A673 (cell line): Measurements from ENCODE around the gene KCNF1. TPM values are rescaled to one million over a fixed set of nuclear protein-coding genes. Genes with fewer than 3 reads are reported as not detected.

ENCODE experiments used
- BruUV-seq: library from RNA; stranded (reverse); fragments of 400-500 nt; replicated peaks from 2 replicates; lab custom pipeline; 2021; lab: Mats Ljungman, UMichigan
- CTCF ChIA-PET: fragments of 300-600 bp; sonication (Branson Sonifier 250); formaldehyde crosslinking; loops from one replicate; lab custom pipeline; 2022; ENCODE audit warnings: antibody characterized with exemption; lab: Charles Lee
- POLR2A ChIA-PET: fragments of 300-600 bp; sonication (Branson Sonifier 250); formaldehyde crosslinking; loops from one replicate; lab custom pipeline; 2022; ENCODE audit warnings: antibody characterized with exemption; ENCODE audit not compliant: low non-redundant PET; lab: Charles Lee
- DNase-seq: peaks from one replicate; pipeline ENCODE4 v3.0.0-alpha.2; 2015; ENCODE audit warnings: low spot score
- H3K27ac ChIP-seq: fragments of 200-600 bp; sonication (generic); 2 replicates; pipeline ENCODE4 v1.5.1; 2016; ENCODE audit warnings: mixed run types, low read depth, mild to moderate bottlenecking, mixed read lengths, antibody characterized with exemption, low read length; ENCODE audit not compliant: poor library complexity, severe bottlenecking
- H3K27me3 ChIP-seq: fragments of 200-600 bp; sonication (generic); replicated peaks from 2 replicates; pipeline ENCODE4 v1.6.1; 2017; ENCODE audit warnings: mixed run types, low read depth, mild to moderate bottlenecking, mixed read lengths, antibody characterized with exemption, low read length; ENCODE audit not compliant: insufficient read depth, poor library complexity
- H3K36me3 ChIP-seq: fragments of 200-600 bp; sonication (generic); 2 replicates; pipeline ENCODE4 v1.6.1; 2016; ENCODE audit warnings: mixed run types, mild to moderate bottlenecking, mixed read lengths, antibody characterized with exemption, low read length; ENCODE audit not compliant: insufficient read depth, poor library complexity, severe bottlenecking
- H3K4me1 ChIP-seq: fragments of 200-600 bp; sonication (generic); 2 replicates; pipeline ENCODE4 v1.6.1; 2017; ENCODE audit warnings: mixed run types, mild to moderate bottlenecking, mixed read lengths, antibody characterized with exemption, low read length; ENCODE audit not compliant: insufficient read depth, poor library complexity, severe bottlenecking
- H3K4me3 ChIP-seq: fragments of 200-600 bp; sonication (generic); 2 replicates; pipeline ENCODE4 v1.5.1; 2016; ENCODE audit warnings: low read depth, mixed run types, mild to moderate bottlenecking, mixed read lengths, low read length; ENCODE audit not compliant: poor library complexity, severe bottlenecking
- H3K9me3 ChIP-seq: fragments of 200-600 bp; sonication (generic); 2 replicates; pipeline ENCODE4 v1.6.1; 2016; ENCODE audit warnings: mixed run types, low read depth, mild to moderate bottlenecking, mixed read lengths, antibody characterized with exemption, low read length; ENCODE audit not compliant: poor library complexity, severe bottlenecking
- EZH2 ChIP-seq: fragments of 200-600 bp; sonication (generic); IDR thresholded peaks from 2 replicates; pipeline ENCODE4 v1.6.1; 2017; ENCODE audit warnings: borderline replicate concordance, low read depth, mild to moderate bottlenecking, mixed read lengths, antibody characterized with exemption, low read length; ENCODE audit not compliant: poor library complexity, severe bottlenecking
- intact Hi-C: fragments of 100-400 bp; cut with micrococcal nuclease; formaldehyde crosslinking; loops from one replicate; pipeline ENCODE4 v1.10.0; 2022; ENCODE audit not compliant: unreplicated experiment
- total RNA-seq: library from RNA; stranded (reverse); gene quantifications from 2 replicates; pipeline ENCODE4 v1.2.3, GENCODE V29; 2021
- TF ChIP-seq, protein P1 (sequence below): fragments of 300-800, 200-600 bp; sonication (generic); conservative IDR thresholded peaks from 2 replicates; pipeline ENCODE4 v1.5.1; 2017; ENCODE audit warnings: low read depth, mild to moderate bottlenecking, antibody characterized with exemption, low read length, moderate library complexity, mixed read lengths

Gene KCNF1
- total RNA-seq, 1 experiment from 2014 or later = 0.32 TPM

DNA sequence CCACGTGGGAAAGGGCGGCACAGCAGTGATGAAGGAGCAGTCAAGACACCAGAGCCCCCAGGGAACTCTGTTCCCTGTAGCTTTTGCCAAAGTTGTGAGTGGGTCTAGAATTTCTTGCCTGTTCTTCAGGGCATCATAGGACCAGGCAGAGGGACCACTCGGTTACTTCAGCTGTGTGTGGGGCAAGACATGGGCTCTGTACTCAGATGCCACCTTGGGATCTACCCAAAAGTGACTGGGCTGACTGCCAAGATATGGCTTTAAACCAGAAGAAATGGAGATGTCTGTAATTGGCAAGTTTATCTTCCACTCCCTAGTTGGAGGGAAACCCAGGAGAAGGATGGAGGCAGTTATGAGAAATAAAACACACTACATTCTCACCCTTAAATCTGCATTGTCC lies 29.6 kb downstream of the KCNF1 start:
- Histone ChIP-seq H3K4me3 (no peak overlapping the region), H3K27me3 (no peaks in the 10 kb centered on the region), H3K9me3 (no peaks in the 10 kb centered on the region), H3K36me3 (no peaks in the 10 kb centered on the region), H3K27ac (no peak overlapping the region), H3K4me1 (no peaks in the 10 kb centered on the region)
- DNase-seq = no peak
- TF ChIP-seq EZH2 = no peak
- TF ChIP-seq, protein P1, sequence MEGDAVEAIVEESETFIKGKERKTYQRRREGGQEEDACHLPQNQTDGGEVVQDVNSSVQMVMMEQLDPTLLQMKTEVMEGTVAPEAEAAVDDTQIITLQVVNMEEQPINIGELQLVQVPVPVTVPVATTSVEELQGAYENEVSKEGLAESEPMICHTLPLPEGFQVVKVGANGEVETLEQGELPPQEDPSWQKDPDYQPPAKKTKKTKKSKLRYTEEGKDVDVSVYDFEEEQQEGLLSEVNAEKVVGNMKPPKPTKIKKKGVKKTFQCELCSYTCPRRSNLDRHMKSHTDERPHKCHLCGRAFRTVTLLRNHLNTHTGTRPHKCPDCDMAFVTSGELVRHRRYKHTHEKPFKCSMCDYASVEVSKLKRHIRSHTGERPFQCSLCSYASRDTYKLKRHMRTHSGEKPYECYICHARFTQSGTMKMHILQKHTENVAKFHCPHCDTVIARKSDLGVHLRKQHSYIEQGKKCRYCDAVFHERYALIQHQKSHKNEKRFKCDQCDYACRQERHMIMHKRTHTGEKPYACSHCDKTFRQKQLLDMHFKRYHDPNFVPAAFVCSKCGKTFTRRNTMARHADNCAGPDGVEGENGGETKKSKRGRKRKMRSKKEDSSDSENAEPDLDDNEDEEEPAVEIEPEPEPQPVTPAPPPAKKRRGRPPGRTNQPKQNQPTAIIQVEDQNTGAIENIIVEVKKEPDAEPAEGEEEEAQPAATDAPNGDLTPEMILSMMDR = no peak
- BruUV-seq = no TSS peak
- CTCF ChIA-PET = no interaction called here
- POLR2A ChIA-PET = no interaction called here
- intact Hi-C loops = no loop called here

GRCh38 chr2:10944799-10945198 lies 33.1 kb downstream of the KCNF1 start:
- Histone ChIP-seq H3K4me3 (no peak overlapping the region), H3K27me3 (no peaks in the 10 kb centered on the region), H3K4me1 (peaks cover 10% of the 10 kb centered on the region), H3K36me3 (no peaks in the 10 kb centered on the region), H3K9me3 (no peaks in the 10 kb centered on the region), H3K27ac (no peak overlapping the region)
- DNase-seq = no peak
- TF ChIP-seq, protein P1 = no peak
- TF ChIP-seq EZH2 = no peak
- POLR2A ChIA-PET = no interaction called here
- BruUV-seq = no TSS peak
- intact Hi-C loops = no loop called here
- CTCF ChIA-PET = no interaction called here

GRCh38 chr2:10946394-10946793 lies 34.7 kb downstream of the KCNF1 start:
- intact Hi-C loops = no loop called here

More at GRCh38 chr2:10946394-10946793, 34.7 kb downstream of the KCNF1 start:
- no peak for TF ChIP-seq EZH2
- TF ChIP-seq, protein P1 = no peak
- H3K36me3 ChIP-seq = no peaks in the 10 kb centered on the region
- no peak overlapping the region for H3K27ac ChIP-seq
- no peaks in the 10 kb centered on the region for H3K9me3 ChIP-seq
- no peak overlapping the region for H3K4me3 ChIP-seq
- CTCF ChIA-PET = no interaction called here
- H3K4me1 ChIP-seq = peaks cover 10% of the 10 kb centered on the region
- POLR2A ChIA-PET = no interaction called here
- H3K27me3 ChIP-seq = no peaks in the 10 kb centered on the region
- DNase-seq = no peak
- BruUV-seq = no TSS peak
